ENCODE measurements around the gene TTC9C.
"Not testable (repeated sequence)": the region's sequence is repeated elsewhere in the genome, so short reads cannot be mapped to it uniquely, and the experiment has no call there.

Gene TTC9C

DNA sequence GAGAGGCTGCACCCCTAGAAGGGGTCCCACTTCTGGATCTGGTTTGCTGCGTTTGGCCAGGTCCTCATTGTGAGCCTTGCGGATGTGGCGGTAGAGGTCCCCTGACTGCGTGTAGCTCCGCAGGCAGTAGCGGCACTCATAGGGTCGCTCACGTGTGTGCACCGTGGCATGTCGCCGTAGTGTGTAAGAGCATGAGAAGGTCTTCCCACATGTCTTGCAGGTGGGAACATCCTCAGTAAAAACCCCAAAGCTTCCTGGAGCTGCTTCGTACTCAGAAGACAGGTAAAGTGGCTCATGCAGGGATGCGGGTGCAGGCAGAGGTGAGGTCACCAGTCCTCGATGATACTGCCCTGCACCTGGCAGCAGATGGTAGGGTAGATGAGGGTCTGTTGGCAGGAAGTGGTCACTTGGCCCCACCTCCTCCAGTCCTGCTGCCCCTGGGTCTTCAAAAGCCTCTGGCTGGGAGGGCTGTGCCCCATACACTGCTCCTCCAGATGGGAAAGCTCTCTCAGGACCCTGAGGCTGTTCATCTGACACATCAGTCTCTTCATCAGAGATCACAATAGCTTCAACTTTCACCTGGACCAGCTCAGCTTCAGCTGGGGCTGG lies 24.0 kb downstream of the TTC9C start:
- no peak for DNase-seq (ENCODE audit: low spot score)

DNA sequence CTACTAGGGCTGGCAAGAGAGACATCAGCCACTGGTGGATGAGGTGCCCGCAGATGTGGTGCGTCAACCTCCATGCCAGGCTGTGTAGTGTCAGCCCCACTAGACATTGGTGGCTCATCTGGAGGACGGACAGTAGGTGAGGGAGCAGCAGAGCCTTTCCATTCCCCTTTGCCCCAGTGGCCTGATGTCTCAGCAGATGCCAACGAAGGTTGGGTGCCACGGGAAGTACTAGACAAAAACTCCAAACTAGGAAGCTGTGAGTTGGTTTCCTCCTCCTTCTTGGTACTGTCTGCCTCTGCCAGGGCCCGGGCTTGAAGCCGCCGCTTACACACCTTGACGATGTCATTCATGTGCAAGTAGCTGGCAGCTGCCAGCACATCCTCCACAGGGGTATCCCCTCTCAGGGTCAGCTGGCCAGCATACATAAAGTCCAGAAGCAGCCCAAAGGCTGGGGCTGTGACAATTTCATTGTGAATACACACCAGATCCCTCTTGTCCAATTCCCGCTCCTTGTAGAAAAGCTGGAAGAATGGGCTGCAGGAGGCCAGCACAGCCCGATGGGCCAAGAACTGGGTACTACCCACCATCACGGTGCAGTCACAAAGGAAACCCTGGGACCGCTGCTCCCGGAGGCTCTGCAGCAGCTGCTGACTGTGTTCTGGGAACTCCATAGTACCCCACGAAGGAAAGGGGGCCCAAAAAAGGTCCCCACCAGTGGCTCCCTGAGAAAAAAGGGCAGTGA lies 24.9 kb downstream of the TTC9C start:
- no peak for DNase-seq (ENCODE audit: low spot score)

DNA sequence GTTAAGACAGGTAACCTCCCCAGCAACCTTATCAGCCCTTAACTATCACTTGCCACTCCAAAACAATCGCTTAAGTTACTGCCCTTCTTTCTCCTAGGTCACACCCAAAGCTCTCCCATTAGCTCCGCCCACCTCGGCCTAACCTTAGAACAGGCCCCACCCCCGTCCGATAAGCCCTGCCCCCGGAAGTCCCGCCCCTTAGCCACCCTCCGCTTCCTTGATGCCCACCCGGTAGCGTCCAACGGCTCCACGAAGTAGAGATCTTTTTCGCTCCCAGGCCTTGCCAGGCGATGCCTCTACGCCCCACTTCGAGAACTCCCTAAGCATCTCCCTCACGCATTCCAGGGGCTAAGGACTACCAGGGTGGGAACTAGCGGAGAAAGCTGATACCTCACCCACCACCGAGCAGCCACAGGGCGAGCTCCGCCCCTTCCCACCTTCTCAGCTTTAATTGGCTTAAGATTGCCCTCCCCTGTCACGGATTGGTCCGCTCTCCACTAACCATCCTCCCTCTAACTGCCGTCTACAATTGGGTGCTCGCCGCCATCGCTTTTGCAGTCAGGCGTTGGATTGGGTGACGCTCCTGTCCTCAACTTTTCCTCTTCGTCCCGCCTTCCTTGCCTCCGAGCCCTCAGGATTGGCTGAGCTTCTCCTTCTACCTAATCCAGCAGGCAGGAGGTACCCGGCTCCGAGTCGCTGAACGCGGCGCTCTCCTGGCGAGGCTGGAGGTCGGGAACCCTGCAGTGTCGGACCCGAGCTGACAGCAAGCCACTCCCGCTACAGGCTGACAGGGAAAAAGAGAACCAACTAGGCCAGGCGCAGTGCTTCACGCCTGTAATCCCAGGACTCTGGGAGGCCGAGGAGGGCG lies 25.7 kb downstream of the TTC9C start, which contains the start of gene ZBTB3:
Gene ZBTB3 (minus strand): TSS at position 425 of the 868 bp plus-strand sequence. CDS start 496 bp downstream, outside the sequence.
- peak; percentile 90 for DNase-seq (ENCODE audit: low spot score)

DNA sequence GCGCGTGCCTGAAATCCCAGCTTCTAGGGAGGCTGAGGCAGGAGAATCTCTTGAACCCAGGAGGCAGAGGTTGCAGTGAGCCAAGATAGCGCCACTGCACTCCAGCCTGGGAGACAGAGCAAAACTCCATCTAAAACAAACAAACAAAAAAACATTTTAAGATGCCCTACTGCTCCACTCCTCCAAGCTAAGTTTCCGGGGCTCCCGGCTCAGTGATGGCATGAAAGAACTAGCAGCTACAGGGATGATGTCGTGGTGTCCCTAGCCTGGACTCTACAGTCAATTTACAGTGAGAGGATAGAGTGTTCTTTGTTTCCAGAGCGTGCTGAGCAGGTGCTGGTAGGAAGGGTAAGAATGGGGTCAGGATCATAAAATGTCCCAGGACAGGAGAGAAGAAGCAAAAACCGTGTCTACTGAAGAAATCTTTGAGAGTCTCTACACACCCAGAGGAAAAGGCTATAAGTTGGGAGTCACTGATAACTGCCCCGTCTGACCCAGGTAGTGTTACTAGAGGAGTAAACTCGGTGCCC lies 26.9 kb downstream of the TTC9C start:
- DNase-seq (ENCODE audit: low spot score): no peak

DNA sequence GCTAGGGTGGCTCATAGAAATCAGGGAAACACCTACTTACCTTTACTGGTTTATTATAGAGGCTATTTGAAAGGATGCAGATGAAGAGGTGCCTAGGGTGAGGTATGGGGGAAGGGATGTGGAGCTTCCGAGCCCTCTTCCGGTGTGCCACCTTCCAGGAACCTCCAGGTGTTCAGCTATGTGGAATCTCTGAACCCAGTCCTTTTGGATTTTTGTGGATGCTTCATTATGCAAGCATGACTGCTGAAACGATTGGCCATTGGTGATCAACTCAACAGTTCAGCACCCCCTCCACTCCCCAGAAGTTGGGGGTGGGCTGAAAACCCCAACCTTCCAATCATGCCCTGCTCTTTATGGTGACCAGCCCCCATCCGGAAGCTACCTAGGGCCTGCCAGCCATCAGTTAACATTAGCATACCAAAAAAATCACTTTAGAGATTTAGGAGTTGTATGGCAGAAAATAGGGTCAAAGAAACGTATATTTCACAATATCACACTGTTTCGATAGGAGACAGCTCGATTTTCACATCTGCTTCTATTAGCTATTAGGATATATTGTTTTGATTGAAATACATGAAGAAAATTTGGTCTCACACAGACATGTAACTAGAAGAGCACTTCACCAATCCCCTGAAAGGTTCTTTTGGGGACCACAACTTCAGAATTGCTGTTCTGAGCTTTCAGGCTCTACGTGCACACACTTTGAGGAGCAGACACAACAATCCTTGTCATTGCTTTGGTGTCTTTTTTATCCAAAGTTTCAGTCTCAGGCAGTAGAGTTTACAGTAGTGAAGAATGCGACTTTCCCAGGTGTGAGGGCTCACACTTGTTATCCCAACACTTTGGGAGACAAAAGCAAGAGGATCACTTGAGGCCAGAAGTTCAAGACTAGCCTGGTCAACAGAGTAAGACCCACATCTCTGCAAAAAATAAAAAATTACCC lies 29.8 kb downstream of the TTC9C start:
- DNase-seq (ENCODE audit: low spot score): no peak

DNA sequence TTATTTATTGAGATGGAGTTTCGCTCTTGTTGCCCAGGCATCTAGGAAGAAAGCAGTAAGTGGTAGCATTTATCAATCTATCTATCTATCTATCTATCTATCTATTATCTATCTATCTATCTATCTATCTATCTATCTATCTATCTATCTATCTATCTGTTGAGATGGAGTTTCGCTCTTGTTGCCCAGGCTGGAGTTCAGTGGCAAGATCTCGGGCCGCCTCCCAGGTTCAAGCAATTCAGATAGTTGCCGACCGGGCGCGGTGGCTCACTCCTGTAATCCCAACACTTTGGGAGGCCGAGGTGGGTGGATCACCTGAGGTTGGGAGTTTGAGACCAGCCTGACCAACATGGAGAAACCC lies 32.6 kb downstream of the TTC9C start:
- not testable (repeated sequence) for DNase-seq (ENCODE audit: low spot score)

DNA sequence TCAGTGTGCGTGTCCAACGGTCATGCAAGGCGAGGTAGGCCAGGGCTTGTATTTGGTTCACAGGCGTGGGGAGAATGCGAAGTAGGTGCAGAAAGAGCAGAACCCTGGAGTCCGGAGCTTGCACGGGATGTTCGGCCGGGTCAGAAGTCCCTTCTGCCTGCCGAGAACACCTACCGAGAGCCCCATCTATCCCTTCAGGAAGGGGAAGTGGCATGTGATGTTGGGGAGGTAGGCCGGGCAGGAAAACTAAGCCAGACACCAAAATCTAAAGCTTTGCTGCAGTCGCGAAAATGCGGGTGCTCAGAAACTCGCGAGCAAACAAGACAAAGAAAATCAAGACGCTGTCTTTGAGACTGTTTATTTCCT lies 42.5 kb downstream of the TTC9C start:
- no peak for DNase-seq (ENCODE audit: low spot score)

DNA sequence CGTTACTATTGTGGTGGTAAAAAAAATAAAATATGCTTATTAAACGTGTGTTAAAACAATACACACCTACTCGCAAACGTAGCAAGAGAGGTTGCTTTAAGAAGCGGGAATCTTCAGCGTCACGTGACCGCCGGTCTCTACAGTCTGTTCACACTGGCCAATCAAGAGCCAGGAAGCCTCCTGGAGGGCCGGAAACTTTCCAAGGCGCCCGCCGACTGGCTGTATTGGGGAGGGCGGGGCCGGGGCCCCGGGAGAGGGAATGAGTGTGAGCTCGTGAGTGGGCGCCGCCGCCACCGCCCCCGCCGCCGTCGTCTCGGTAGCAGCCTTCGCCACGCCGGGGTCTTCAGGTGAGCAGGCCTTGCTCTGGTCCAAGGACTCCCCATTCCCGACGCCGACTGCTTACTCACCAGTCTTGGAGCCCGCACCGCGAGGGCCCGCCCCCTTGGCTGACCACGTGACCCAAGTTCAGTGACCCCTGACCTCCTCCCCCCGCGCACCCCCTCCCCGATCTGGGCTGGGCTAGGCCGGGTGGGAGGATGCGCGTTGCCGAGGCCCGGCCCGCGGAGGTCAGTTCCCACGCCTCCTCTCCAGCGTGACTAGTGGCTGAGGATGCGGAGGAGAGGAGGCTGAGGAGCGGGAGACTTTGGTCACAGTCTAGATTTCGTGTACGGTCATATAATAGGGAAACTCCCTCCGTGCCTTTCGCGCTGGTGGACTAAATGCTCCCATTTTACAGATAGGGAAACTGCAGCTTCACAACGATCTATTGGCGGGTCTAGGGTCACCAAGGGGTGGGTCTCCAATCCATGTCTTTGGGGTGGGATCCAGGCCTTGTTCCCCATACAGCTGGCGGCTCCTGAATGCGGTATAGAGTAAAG lies 43.1 kb downstream of the TTC9C start, which contains the start of gene TAF6L:
Gene TAF6L (plus strand): TSS at position 253 of the 878 bp plus-strand sequence. CDS start 4,388 bp downstream, outside the sequence.
- DNase-seq (ENCODE audit: low spot score): peak; percentile 97

DNA sequence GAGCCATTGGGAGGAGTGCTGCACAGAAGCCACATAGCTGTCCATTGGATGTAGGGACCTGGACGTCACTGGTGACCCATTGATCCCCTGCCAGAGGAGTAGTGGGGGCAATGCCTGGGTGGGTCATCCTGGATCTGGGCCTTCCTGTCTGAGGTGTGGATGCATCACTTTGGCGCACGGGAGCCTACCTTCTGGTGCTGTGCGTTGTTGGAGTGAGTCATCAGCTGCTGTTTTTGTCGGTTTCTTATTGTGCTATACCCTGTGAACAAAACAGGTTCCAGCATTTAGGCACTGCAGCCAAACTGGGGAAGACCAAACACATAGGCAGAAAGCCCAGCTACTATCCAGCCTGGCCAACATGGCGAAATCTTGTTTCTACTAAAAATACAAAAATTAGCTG lies 46.1 kb downstream of the TTC9C start:
- no peak for DNase-seq (ENCODE audit: low spot score)

DNA sequence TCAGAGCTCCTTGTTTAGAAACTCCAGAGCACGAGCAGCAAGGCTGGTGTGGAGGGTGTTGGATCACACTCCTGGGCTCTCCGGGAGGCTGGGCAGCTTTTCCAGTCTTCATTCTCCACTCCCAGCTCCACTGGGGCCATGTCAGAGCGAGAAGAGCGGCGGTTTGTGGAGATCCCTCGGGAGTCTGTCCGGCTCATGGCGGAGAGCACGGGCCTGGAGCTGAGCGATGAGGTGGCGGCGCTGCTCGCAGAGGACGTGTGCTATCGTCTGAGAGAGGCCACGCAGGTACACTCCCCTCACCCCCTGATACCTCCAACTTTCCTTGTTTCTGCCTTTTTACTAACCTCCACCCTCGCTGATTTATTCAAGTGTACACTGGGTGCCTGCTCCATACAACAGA lies 47.4 kb downstream of the TTC9C start:
- no peak for DNase-seq (ENCODE audit: low spot score)

DNA sequence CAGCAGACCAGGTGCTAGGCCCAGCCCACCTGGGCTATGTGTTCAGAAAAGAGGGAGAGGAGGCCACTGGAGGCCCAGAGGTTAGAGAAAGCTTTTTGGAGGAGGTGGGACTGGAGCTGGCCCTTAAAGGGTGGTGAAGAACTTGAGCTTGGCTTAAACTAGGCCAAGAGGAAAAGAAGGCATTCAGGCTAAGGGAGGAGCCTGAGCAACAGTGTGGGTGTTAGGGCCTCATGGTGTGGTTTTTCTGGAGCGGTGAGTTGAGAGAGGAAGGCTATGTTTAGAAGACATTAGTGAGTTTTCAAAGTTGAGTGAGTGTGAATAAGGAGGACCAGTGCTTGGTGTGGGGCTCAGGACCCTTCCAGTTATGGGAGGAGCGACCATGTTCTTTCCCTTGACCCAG lies 49.1 kb downstream of the TTC9C start:
- no peak for DNase-seq (ENCODE audit: low spot score)

DNA sequence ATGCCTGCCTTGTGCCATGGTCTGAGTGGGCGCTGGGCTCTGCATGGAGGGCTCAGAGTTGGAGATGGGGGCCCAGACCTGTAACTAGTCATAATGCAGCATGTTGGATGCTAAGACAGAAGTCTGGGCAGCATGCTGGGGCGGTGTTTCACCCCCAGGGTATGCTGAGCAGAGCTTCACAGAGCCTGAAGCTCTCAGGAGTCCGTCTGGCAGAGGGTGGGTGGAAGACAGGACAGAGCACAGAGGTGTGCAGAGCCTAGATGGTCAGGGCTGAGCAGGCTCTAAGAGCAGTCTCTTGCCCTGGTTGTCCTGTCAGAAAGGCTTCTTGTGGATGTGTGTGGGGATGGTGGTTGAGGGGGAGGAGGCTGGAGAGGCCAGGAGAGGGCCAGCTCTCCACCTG lies 50.2 kb downstream of the TTC9C start:
- no peak for DNase-seq (ENCODE audit: low spot score)

DNA sequence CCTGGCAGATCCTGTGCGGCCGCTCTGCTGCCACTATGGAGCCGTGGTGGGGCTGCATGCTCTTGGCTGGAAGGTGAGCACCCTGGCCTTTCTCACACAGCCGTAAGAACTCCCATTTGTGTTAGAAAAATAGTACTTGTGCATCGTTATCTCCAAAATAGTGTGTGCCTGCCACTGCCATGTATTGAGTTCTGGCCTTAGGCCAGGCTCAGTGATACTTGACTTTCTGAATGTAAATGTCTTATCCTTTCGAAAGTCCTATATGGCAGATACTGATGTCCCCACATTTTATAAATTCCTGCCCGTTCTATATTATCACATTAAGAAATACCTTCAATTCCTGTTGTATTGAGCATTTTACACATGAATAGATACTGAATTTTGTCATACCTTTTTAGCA lies 54.5 kb downstream of the TTC9C start:
- DNase-seq (ENCODE audit: low spot score): no peak

DNA sequence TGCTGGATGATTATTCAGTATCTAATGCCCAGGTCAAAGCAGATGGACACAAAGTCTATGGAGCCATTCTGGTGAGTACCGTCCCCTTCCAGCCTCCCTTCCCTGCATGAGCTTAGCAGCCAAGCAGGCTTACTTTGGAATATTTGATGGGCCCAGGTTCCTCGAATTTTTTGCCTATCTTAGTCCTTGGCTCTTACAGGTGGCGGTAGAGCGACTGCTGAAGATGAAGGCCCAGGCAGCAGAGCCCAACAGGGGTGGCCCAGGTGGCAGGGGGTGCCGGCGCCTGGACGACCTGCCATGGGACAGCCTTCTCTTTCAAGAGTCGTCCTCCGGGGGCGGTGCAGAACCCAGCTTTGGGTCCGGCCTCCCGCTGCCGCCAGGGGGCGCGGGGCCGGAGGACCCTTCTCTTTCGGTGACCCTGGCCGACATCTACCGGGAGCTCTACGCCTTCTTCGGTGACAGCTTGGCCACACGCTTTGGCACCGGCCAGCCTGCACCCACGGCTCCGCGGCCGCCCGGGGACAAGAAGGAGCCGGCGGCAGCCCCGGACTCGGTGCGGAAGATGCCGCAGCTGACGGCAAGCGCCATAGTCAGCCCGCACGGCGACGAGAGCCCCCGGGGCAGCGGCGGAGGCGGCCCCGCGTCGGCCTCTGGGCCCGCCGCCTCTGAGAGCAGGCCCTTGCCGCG lies 58.2 kb downstream of the TTC9C start:
- peak; percentile 95 for DNase-seq (ENCODE audit: low spot score)

DNA sequence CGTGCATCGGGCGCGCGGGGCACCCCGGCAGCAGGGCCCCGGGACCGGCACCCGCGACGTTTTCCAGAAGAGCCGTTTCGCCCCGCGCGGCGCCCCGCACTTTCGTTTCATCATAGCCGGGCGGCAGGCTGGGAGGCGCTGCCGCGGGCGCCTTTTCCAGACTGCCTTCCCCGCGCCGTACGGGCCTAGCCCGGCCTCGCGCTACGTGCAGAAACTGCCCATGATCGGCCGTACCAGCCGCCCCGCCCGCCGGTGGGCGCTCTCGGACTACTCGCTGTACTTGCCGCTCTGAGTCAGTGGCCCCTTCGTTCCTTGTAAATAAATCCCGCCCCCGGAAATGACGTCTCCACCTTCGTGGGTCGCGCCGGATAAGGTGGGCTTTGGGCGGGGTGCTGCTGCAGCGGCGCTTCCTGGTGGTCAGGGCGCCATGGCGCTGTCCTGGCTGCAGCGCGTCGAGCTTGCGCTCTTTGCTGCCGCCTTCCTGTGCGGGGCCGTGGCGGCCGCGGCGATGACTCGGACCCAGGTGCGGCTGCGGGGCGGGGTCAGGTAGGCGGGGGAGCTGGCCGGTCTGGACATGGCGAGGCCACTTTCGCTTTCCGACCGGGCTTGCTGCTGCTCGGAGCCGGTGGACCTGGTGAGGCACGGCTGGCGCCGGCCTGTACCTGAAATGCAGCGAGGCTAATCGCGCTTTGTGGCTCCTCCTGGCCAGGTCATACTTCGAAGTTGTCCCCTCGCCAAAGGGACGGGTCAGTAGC lies 58.9 kb downstream of the TTC9C start, which contains the start of gene TMEM179B:
Gene TMEM179B (plus strand): TSS at position 398 of the 755 bp plus-strand sequence. CDS start 30 bp downstream, at position 428.
- DNase-seq (ENCODE audit: low spot score): peak; percentile 96

Measured in HuH-7.5 (cell line).